Left renal cortex interstitium (tissue), 4 donors: Measurements from ENCODE around the gene CFAP43. TPM values are rescaled to one million over a fixed set of nuclear protein-coding genes. Genes with fewer than 3 reads are reported as not detected.
"Not testable (repeated sequence)": the region's sequence is repeated elsewhere in the genome, so short reads cannot be mapped to it uniquely, and the experiment has no call there.

Experiments used
- DNase-seq, 4 donors: peaks; one replicate each; pipeline ENCODE4 v3.0.0-alpha.2; 2013; ENCODE audit warnings: low read depth in 4 of 4, low spot score in 2 of 4, missing footprints in 1 of 4
- polyA plus RNA-seq, 4 donors: library from polyadenylated mRNA; unstranded; fragments of 120-200 nt; gene quantifications; one replicate each; pipeline ENCODE4 v1.2.1, GENCODE V29; 2013; ENCODE audit not compliant: insufficient read length in 4 of 4

The CFAP43 gene
- polyA plus RNA-seq, 4 donors = 11.9 to 33.7 (median 17.8) TPM

DNA sequence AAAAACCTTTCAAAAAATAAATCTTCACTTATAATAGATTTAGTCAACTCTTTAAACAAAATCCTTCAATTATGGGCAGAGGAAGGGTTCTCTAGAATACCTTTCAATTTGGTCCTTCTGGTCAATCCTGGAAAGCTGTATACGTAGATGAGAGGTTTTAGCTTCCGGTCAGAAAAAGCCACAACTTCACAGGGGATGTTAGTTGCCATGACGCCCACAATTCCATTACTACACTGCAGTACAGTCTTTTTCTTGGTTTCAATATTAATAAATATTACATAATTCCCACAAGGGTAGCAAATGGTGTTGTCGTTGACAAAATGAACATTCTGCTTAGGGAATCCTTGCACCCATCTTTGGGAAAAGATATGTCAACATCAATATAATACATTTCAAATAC, 1.7 kb downstream of the CFAP43 start:
- no peak for DNase-seq

DNA sequence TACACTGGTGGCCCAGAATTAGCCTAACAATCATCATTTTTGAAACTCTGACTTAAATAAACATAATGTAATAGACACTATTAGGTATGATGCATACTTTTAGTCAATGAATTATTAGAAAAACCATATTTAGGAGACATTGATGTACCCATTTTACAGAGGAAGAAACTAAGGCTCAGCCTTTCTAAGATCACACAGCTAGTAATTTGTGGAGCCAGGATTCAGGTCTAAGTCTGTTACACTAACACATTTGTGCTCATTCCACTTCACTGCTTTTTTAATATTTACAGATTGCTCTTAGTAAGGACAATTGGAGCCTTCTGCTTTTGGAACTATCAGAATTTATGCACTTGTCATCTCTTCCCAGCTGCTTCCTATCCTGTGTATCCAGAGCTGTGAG, 8.9 kb downstream of the CFAP43 start:
- DNase-seq = no peak

DNA sequence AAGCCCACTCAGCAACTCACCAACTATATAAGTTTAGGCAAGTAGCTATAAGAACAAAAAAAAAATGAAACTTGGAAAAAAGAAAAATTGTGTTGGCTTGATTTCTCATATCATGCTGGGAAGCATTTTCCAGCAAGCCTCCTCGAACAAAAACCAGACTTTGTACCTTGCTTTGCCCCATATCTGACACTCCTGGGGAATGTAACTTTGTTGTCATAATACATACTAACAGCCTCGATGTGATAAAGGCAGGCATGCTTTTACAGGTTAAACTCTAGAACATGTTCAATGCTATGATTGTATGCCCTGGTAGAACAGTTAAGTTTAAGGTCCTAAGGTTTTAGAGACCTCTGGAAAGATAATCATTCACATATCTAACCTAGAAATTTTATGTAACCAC, 11.6 kb downstream of the CFAP43 start:
- DNase-seq = no peak

DNA sequence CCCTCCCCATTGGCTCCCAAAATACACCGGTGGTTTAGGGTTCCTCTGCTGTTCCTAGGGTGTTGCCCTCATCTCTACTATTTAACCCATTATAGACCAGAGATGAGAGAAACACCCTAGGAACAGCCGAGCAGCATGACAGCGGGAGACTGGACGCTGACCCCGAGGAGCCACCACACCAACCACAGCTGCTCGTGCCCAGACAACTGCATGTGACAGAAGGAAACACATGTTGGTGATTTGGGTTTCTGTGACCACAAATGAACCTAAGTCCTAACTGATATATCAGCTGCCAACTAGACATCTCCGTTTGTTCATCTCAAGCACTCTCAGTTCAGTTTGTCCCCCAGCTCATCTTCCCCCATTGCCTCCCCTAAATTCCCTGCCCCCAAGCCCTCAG, 13.4 kb downstream of the CFAP43 start:
- DNase-seq = no peak

DNA sequence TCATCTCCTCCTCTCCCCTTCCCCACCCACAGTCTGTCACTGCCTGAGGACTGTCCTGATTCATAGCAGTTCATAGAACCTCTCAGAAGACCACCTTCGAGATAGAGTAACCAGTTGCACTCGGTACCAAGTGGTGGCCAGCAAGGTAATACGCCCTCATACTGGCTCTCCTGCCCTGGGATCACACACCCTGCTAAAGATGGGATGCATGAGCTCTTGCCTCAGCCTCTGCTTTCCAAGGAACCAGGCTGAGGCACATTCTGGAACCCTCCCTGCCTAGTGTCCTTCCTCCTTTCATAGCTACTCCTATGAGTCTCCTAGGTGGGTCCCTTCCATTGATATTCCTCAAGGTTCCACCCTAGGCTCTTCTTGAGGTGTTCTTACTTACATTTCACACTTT, 15.5 kb downstream of the CFAP43 start:
- no peak for DNase-seq

DNA sequence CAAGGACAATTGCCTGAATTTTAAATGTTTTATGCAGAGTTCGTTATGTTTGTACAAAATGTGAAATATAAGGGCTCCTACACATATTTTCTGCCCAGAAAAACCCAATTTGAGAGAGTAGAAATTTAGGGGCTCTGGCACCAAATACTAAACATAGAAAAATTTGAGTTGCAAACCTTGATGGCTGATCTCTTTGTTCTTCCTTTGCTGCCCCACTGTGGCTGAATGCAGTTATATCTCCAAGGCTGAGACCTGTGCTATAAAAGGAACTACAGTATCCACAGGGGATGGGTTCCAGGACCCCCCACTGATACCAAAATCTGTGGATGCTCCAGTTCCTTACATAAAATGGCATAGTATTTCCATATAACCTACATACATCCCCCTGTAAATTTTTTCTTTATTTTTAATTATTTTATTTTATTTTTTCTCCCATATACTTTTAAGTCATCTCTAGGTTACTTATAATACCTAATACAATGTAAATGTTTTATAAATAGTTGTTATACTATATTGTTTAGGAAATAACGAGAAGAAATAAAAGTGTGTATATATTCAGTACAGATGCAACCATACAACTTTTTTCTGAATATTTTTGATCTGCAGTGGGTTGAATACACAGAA, 22.5 kb downstream of the CFAP43 start:
- DNase-seq = peak in 2 of 4 donors; percentile 22 to 40

DNA sequence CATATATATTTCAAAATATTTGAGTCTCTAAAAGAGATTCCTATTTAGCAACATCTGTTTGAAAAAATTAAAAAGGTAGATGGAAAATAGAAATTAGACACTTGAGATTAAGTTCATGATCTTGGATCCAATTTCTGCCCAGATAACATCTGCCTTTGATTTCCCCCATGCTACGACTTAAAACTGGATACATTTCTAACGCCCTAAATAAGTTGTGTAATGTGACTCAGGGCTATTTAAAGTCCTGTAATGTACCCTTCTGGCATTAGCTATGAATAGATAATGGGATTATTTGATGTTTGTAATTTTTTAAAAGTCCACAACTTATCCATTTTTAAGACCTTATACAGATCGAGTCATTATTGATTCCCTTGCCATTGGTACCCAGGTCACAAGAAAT, 23.4 kb downstream of the CFAP43 start:
- DNase-seq = no peak

DNA sequence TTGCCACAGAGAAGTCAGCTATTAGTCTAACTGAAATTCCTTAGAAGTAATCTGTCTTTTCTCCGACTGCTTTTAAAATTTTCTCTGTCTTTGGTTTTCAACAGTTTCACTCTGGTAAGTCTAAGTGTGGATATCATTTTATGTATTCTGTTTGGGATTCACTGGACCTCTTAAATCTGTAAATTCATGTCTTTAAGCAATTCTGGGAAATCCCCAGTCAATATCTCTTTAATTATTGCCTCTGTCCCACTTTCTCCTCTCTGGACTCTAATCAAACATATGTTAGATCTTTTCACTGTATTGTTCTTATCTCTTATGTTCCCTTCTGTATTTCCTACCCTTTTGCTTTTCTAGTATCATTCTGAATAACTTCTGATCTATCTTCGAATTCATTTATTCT, 29.9 kb downstream of the CFAP43 start:
- DNase-seq = no peak

DNA sequence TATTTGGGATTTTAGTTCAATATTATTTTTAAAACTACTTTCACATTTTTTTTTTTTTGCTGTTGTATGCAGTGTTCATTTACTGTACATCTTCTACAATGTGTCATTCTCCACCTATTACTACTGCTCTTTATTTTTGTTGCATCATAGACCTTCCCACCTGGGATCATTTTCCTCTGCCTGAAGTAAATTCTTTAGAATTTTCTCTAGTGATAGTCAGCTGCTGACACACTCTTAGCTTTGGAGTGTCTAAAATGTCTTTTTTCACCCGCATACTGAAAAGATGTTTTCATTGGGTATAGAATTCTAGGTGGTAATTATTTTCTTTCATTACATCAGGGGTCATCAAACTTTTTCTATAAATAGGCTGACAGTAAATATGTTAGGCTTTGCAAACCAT, 30.5 kb downstream of the CFAP43 start:
- DNase-seq = no peak

DNA sequence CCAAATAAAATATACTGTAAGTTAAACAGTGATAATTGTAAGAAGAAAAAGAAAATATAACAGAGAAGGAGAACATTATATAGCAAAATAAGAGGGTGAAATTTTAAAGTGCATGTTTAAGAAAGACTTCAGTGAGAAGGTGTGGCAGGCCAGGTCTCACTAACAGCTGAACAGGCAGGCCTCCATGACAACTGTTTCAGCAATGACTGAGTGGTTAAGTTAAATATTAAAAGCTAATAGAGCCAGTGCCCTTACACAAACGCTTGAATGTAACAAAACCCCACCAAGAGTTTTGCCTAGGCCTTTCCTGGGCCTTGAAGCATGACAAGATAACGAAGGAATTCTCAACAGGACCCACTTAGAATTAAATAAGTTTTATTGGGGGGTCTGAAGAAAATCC, 32.6 kb downstream of the CFAP43 start:
- DNase-seq = no peak

DNA sequence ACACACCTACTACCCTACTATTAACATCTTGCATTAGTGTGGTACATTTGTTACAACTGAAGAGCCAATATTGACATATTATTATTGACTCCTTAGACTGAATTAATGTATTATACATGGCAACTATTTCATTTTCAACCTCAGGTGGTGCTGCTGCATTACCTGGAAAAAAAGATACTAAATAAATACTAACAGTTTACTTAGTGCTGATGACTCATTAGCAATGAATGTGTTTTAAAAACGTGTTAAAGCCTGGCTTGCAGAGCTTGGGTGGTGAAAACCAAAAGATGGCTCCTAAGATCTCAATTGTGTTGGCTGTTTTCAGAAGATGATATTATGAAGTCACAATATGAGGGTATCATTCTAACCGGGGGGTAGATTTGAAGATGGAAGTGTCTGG, 34.8 kb downstream of the CFAP43 start:
- DNase-seq = no peak

DNA sequence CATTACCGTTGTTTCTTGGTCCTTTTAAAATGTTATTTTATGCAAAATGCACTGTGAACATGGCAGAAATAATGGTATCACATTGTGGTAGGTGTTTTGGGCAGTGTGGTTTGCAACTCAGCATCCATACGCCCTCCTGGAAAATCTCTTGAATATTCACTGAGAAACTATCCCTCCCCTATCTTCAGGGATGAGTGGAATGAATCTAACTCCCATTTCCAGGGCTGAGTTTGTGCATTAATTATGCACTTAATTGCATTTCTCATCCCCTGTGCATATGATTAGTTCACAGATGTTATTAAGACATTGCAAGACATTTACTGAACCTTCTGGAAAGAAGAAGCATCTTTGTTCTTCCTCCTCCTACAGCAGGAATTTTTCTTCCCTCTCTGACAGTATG, 36.5 kb downstream of the CFAP43 start:
- DNase-seq = no peak

DNA sequence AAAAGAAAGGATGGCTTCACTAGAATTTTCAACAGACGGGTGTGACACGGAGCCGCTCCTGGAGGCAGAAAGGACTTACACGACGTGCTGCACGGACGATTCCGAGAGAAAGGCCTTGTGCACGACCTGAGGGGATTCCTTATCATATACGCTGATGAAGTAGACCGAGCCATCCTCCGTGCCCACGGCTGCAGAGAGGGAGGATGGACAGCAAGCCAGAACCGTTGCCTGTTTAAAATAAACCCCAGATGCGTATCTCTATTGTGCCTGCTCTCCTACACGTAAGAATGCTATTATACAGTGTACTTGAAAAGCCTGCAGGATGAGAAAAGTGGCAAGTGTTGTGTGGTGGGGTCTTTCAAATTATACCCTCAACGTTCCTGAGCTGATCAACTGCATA, 38.4 kb downstream of the CFAP43 start:
- DNase-seq = no peak

DNA sequence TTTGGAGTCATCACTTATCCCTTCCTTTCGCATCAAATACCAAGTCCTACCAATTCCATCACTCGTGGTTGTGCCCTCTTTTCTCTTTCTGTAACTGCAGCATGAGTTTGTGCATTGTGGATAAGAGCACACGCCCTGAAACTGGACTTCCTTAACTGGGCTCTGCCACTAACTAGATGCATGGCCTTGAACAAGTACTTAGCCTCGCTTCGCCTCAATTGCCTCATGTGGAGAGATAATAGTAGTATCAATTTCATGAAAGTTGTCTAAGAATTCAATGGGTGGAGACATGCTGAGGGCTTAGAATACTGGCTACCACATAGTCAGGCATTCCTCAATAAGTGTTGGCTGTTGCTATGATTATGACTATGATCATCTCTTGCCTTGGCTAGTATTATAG, 41.5 kb downstream of the CFAP43 start:
- DNase-seq = no peak

DNA sequence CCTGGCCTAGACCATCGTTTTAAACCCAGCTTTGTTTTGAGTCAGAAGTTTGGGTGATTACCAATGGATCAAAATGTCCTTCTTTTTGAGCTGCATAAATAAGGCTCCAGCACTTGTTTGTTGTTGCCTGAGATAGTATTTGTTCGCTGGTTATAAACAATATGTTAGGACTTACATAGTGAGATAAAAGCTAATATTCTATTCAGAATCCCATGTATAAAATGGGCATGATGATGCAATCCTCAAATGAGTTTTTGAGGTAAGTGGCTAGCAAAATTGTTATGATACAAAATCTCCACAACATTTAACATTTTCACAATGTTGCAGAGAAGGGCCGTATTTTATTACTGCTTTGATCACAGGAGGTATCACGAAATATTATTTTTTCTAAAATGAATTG, 48.5 kb downstream of the CFAP43 start:
- DNase-seq = no peak

DNA sequence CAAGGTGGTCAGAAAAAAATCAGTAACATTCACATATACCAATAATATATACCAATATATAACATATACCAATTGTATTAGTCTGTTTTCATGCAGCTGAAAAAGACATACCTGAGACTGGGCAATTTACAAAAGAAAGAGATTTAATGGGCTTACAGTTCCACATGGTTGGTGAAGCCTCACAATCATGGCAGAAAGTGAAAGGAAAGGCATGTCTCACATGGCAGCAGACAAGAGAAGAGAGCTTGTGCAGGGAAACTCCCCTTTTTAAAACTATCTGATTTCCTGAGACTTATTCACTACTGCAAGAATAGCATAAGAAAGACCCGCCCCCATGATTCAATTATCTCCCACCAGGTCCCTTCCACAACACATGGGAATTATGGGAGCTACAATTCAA, 58.0 kb downstream of the CFAP43 start:
- DNase-seq = not testable (repeated sequence)

DNA sequence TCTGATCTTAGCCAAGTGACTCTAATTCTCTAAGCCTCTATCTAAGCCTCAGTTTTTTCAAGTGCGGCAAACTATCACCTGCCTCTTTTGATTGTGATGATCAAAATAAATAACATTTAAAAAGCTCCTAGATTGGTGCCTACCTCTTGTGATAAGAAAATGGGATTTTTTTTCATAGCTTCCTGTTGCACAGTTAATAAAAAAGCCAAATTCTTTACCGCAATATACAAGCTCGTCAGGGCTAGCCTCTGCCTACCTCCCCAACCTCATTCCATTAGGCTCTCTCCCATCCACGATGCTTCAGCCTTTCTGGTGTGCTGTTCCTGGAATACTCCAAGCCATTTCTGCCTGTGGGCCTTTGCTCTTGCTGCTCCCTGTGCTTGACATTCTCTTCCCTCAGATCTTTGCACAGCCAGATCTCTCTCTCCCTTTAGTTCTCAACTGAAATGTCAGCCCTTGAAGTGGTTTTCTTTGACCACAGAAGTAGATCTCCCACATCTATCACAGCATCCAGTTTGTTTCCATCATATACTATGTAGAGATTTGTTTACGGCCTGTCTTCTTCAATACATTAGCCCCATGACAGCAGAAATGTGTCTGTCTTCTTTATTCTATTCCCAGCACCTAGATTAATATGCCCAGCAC, 61.4 kb downstream of the CFAP43 start:
- no peak for DNase-seq

DNA sequence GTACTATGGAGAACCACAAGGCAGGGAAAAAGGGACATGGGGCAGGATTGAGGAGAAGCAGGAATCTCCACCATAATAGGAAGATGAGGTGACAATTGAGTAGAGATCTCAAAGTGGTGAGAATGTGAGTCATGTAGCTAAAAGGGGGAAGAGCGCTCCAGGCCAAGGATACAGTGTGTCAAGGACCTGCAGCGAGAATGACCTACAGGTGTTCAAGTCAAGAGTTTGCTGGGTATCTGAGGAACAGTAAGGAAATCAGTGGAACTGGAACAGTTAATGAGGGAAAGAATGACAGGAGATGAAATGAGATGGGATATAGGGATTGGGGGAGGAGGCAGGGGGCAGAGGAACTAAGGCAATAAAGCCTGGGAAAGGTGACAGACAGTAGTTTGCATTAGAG, 76.6 kb downstream of the CFAP43 start:
- DNase-seq = no peak

DNA sequence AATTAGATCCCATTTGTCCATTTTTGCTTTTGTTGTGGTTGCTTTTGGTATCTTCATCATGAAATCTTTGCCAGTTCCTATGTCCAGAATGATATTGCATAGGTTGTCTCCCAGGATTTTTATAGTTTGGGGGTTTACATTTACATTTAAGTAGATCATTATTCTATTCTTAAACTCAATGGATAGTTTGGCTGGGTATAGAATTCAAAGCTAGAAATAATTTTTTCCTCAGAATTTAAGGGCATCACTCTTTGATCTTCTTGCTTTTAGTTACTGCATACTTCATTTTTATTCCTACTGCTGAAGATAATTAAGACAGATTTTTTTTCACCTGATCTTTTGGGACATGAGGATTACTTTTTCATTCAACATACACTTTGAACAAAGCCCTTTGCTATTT, 80.4 kb downstream of the CFAP43 start:
- DNase-seq = no peak

DNA sequence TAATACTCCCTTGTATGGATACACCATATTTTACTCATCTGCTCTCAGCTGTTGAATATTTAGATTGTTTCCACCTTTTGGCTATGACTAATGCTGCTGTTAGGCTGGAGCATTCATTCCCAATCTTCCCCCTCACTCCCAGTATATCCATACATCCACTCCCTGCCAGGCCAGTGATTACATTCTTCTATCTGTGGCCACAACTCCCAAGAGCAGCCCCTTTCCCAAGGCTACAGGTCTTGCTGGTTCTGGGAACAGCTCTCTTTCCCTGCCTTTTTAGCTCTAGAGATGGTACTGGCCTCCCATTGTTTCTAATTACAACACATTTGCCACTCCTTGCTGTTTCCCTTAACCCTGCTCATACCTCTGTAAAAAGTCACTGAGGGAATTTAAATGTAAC, 82.0 kb downstream of the CFAP43 start:
- no peak for DNase-seq

DNA sequence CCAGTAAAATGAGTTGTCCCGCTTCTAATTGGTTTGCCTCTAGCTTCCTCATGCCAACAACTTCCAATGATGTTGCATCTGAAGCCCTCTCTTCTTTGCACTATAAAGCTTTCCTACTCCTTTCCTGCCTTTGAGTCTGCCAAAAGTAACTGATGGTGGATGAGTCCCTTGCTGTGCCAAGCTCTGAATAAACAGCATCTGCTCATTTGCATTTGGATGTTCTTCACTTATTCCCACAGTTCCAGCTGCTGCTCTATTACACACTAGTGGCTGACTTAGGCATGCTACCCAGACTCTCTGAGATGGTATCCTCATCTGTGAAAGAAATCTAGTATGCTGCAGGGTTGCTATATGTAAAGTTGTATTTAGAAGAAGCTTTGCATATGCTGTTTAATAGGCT, 85.3 kb downstream of the CFAP43 start:
- DNase-seq = no peak

DNA sequence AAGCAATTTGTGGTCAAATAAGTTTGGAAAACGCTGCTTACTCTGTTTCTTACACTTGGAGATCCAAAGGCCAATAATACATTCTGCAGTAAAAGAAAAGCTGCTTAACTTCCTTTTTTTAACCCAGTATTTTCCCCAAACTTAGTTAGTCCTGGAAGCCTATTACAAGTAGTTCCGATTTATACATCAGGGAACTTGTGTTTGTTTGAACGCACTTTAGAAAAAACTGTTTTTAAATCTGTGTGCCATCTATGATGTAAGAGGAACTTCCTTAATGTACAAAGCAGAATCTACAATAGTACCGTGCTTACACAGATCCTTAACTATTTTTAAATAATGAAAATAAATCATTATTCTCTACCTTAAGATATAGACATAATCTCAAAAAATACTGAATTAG, 87.2 kb downstream of the CFAP43 start:
- DNase-seq = no peak

DNA sequence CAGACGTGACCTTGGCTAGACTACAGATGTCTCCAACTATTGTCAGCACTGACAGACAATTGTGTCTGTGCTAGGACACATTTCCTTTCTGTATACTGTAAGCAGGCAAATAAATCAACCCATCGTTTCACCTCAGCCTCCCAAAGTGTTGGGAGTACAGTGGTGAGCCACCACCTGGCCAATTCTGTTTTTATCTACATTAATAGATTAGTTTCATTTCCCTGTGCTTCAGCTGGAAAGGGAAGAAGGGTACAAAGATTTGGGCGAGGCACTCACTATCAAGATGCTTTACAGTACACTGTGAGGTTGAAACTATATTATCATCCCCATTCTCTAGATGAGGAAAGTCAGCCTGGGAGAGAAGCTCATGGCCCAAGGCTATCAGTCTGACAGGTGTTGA, 88.3 kb downstream of the CFAP43 start:
- no peak for DNase-seq
